Measurements from ENCODE around the gene SLC22A15.
"Not testable (repeated sequence)": the region's sequence is repeated elsewhere in the genome, so short reads cannot be mapped to it uniquely, and the experiment has no call there.

SLC22A15 gene

DNA sequence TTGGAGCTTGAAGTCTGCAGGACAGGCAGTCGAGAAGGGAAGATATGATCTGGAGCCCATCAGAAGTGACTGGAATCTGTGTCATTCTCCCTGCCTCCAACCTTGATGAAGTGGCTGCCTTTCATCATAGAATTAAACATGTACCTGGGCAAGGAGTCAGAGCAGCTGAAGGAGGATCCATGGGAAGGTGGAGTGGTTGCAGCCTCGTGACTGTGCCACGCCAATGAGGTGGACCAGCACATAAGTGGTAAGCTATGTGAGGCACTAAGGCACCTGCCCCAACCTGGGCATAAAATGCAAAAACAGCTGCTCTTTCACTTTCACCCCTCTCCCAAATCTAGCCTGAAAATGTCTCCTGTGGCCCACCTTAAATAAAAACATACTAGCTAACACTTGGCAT lies 7.3 kb downstream of the SLC22A15 start:
- DNase-seq (ENCODE audit: low read depth, low spot score) = no peak
- TF ChIP-seq, protein P1, sequence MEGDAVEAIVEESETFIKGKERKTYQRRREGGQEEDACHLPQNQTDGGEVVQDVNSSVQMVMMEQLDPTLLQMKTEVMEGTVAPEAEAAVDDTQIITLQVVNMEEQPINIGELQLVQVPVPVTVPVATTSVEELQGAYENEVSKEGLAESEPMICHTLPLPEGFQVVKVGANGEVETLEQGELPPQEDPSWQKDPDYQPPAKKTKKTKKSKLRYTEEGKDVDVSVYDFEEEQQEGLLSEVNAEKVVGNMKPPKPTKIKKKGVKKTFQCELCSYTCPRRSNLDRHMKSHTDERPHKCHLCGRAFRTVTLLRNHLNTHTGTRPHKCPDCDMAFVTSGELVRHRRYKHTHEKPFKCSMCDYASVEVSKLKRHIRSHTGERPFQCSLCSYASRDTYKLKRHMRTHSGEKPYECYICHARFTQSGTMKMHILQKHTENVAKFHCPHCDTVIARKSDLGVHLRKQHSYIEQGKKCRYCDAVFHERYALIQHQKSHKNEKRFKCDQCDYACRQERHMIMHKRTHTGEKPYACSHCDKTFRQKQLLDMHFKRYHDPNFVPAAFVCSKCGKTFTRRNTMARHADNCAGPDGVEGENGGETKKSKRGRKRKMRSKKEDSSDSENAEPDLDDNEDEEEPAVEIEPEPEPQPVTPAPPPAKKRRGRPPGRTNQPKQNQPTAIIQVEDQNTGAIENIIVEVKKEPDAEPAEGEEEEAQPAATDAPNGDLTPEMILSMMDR (IDR thresholded peaks at IDR 0.05; ENCODE audit: insufficient read depth, low read length, missing control alignments) = no peak
- POLR2A ChIA-PET = no interaction called here
- H3K4me3 ChIP-seq (ENCODE audit: low read depth, low read length) = no peak overlapping the region
- CTCF ChIA-PET = interaction anchor here (1.7 to 3.6 kb wide), 2 partner anchors 172 to 177 kb away, joined by 4 to 24 read pairs; no protein-coding TSS in a partner anchor

DNA sequence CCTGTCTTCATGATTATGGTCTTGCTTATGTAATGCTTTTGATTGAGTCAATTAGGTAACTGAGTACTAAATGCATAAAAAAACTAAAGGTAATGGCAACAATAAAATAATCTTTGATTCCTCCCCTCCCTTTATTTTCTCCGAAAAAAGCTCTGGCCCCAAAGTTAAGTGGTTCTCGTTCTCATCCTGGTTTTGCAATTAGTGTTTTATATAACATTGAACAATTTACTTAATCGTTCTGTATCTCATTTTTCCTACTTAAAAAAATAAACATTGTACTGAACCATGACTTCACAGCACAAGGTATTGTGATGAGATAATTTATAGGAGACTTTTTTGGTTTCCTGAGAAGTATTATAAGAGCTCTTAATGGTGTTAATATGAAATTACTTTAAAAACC lies 11.3 kb downstream of the SLC22A15 start:
- ChIA-PET CTCF (interaction anchor here (1.2 kb wide), 1 partner anchor 184 kb away, joined by 3 read pairs; no protein-coding TSS in a partner anchor), POLR2A (no interaction called here)
- TF ChIP-seq, protein P1 (IDR thresholded peaks at IDR 0.05; ENCODE audit: insufficient read depth, low read length, missing control alignments) = no peak
- no peak for DNase-seq (ENCODE audit: low read depth, low spot score)
- H3K4me3 ChIP-seq (ENCODE audit: low read depth, low read length) = no peak overlapping the region

DNA sequence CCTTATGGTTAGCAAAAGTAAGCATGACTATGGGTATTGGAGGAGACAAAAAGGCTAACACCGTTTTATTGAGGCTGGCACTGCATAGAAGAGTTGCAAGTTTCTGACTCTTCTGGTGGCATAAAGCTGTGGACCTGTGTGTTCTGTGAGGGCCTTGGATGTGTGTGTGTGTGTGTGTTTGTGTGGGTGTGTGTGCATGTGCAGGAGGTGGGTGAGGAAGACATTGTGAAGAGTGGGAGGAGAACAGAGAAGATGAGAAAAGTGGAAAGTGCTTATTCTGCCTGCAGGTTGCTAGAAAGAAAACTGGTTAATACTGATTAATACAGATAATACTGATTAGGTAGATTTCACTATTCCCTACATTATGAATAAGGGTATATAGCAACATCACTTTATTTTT lies 12.6 kb downstream of the SLC22A15 start:
- TF ChIP-seq, protein P1 (IDR thresholded peaks at IDR 0.05; ENCODE audit: insufficient read depth, low read length, missing control alignments) = no peak
- CTCF ChIA-PET = no interaction called here
- no peak for DNase-seq (ENCODE audit: low read depth, low spot score)
- POLR2A ChIA-PET = no interaction called here
- H3K4me3 ChIP-seq (ENCODE audit: low read depth, low read length) = no peak overlapping the region

DNA sequence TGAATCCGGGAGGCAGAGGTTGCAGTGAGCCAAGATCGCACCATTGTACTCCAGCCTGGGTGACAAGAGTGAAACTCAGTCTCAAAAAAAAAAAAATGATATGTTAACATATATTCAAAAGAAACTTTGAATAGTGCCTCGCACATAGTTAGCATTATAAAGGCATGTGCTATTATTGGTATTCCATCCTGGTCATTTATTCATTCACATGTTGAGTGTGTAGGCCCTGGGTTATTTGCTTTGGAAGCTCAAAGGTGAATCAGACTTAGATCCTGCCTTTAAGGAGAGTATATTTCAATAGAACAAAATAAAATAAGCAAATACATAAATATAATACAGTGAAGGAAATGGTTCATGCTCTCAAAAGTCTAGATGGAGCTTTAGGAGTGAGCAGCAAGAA lies 13.4 kb downstream of the SLC22A15 start:
- TF ChIP-seq, protein P1 (IDR thresholded peaks at IDR 0.05; ENCODE audit: insufficient read depth, low read length, missing control alignments) = no peak
- DNase-seq (ENCODE audit: low read depth, low spot score) = no peak
- no peak overlapping the region for H3K4me3 ChIP-seq (ENCODE audit: low read depth, low read length)
- ChIA-PET POLR2A (no interaction called here), CTCF (interaction anchor here (5.1 kb wide), 1 partner anchor 8 kb away, joined by 32 read pairs; no protein-coding TSS in a partner anchor)

DNA sequence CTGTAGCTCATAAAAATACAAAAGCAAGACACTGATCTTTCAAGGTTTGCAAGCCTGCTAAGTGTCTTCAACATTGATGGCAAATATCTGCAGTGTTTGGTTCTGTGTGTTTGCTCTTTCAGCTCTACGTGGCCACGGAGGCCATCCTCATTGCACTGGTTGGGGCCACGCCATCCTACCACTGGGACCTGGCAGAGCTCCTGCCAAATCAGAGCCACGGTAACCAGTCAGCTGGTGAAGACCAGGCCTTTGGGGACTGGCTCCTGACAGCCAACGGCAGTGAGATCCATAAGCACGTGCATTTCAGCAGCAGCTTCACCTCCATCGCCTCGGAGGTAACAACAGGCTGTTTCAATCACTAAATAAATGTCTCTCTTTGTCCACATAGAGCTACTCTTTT lies 15.6 kb downstream of the SLC22A15 start:
- TF ChIP-seq, protein P1 (IDR thresholded peaks at IDR 0.05; ENCODE audit: insufficient read depth, low read length, missing control alignments) = no peak
- no peak overlapping the region for H3K4me3 ChIP-seq (ENCODE audit: low read depth, low read length)
- ChIA-PET CTCF (interaction anchor here (1.0 to 5.1 kb wide), 3 partner anchors 9 to 14 kb away, joined by 3 to 32 read pairs (median 3); no protein-coding TSS in a partner anchor), POLR2A (no interaction called here)
- DNase-seq (ENCODE audit: low read depth, low spot score) = no peak

DNA sequence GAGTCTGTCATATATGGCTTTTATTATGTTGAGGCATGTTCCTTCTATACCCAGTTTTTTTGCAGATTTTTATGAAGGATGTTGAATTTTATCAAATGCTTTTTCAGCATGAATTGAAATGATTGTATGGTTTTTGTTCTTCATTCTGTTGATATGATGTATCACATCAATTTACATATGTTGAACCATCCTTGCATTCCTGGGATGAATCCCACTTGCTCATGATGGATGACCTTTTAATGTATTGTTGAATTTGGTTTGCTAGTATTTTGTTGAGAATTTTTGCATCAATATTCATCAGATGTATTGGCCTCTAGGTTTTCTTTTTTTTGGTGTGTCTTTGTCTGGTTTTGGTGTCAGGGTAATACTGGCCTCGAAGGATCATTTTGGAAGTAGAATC lies 21.6 kb downstream of the SLC22A15 start:
- CTCF ChIA-PET, POLR2A ChIA-PET: not testable (repeated sequence)

DNA sequence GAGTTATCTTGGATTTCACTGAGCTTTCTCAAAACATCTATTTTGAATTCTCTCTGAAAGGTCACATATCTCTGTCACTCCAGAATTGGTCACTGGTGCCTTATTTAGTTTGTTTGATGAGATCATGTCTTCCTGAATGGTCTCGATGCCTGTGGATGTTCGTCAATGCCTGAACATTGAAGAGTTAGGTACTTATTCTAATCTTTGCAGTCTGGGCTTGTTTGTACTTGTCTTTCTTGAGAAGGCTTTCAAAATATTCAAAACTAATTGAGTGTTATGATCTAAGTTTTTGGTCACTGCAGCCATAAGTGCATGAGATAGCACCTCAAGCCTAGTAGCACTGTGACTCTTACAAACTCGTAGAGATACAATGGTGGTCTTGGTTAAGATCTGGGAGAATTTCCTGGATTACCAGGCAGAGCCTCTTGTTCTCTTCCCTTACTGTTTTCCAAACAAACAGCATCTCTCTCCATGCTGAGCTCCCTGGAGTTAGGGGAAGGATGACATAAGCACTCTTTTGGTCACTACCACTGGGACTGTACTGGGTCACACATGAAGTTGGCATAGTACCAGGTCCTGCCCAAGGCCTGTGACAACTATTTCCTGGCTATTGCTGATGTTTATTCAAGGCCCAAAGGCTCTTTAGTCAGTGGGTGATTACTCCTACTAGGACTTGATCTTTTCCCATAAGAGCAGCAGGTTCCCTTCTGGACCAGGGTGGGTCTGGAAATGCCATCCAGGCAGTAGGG lies 25.6 kb downstream of the SLC22A15 start:
- POLR2A ChIA-PET = no interaction called here
- H3K4me3 ChIP-seq (ENCODE audit: low read depth, low read length) = no peak overlapping the region
- TF ChIP-seq, protein P1 (IDR thresholded peaks at IDR 0.05; ENCODE audit: insufficient read depth, low read length, missing control alignments) = no peak
- DNase-seq (ENCODE audit: low read depth, low spot score) = no peak
- CTCF ChIA-PET = interaction anchor here (1.4 kb wide), 1 partner anchor 10 kb away, joined by 3 read pairs; no protein-coding TSS in a partner anchor

More for the DNA sequence above, 21.6 kb downstream of the SLC22A15 start:
- H3K4me3 ChIP-seq (ENCODE audit: low read depth, low read length); DNase-seq (ENCODE audit: low read depth, low spot score): not testable (repeated sequence)

Measured in AG04449 (cell line).